ENCODE results near the gene PARD3. TPM values are rescaled to one million over a fixed set of nuclear protein-coding genes. Genes with fewer than 3 reads are reported as not detected.

Gene PARD3
- total RNA-seq, 1 experiment from 2014 or later = 30.0 TPM

GRCh38 chr10:34495938-34496337 is 319.2 kb downstream of the PARD3 start:
- DNase-seq (ENCODE audit: low read depth) = peak; percentile 9

- no peak for DNase-seq (ENCODE audit: low read depth)
These were observed 321.1 kb downstream of the PARD3 start for GRCh38 chr10:34494012-34494411.

GRCh38 chr10:34492081-34492480 is 323.0 kb downstream of the PARD3 start:
- no peak for DNase-seq (ENCODE audit: low read depth)

GRCh38 chr10:34491678-34492077 is 323.4 kb downstream of the PARD3 start:
- no peak for DNase-seq (ENCODE audit: low read depth)

- peak; percentile 63 for DNase-seq (ENCODE audit: low read depth)
These were observed 324.9 kb downstream of the PARD3 start for GRCh38 chr10:34489973-34490745.

- no peak for DNase-seq (ENCODE audit: low read depth)
These were observed 325.7 kb downstream of the PARD3 start for GRCh38 chr10:34489411-34489810.

- DNase-seq (ENCODE audit: low read depth) = no peak
These were observed 326.5 kb downstream of the PARD3 start for GRCh38 chr10:34488476-34489130.

GRCh38 chr10:34486008-34486407 is 329.1 kb downstream of the PARD3 start:
- DNase-seq (ENCODE audit: low read depth) = no peak

- DNase-seq (ENCODE audit: low read depth) = no peak
These were observed 330.9 kb downstream of the PARD3 start for GRCh38 chr10:34484164-34484563.

GRCh38 chr10:34480345-34480744 is 334.8 kb downstream of the PARD3 start:
- no peak for DNase-seq (ENCODE audit: low read depth)

- DNase-seq (ENCODE audit: low read depth) = no peak
These were observed 335.4 kb downstream of the PARD3 start for GRCh38 chr10:34479520-34480179.

GRCh38 chr10:34477249-34477648 is 337.8 kb downstream of the PARD3 start:
- no peak for DNase-seq (ENCODE audit: low read depth)

- DNase-seq (ENCODE audit: low read depth) = no peak
These were observed 338.5 kb downstream of the PARD3 start for GRCh38 chr10:34476608-34477007.

- DNase-seq (ENCODE audit: low read depth) = no peak
These were observed 339.3 kb downstream of the PARD3 start for GRCh38 chr10:34475786-34476185.

- no peak for DNase-seq (ENCODE audit: low read depth)
These were observed 339.8 kb downstream of the PARD3 start for GRCh38 chr10:34475274-34475646.

- no peak for DNase-seq (ENCODE audit: low read depth)
These were observed 340.4 kb downstream of the PARD3 start for GRCh38 chr10:34474555-34475273.

- DNase-seq (ENCODE audit: low read depth) = peak; percentile 34
These were observed 341.1 kb downstream of the PARD3 start for GRCh38 chr10:34474009-34474376.

- DNase-seq (ENCODE audit: low read depth) = no peak
These were observed 341.7 kb downstream of the PARD3 start for GRCh38 chr10:34473174-34474008.

GRCh38 chr10:34470307-34470706 is 344.8 kb downstream of the PARD3 start:
- no peak for DNase-seq (ENCODE audit: low read depth)

GRCh38 chr10:34469446-34469845 is 345.6 kb downstream of the PARD3 start:
- no peak for DNase-seq (ENCODE audit: low read depth)

- no peak for DNase-seq (ENCODE audit: low read depth)
These were observed 347.2 kb downstream of the PARD3 start for GRCh38 chr10:34467902-34468301.

All from RPMI7951 (cell line).